K562 (cell line): ENCODE measurements around the gene CNBD2. TPM values are rescaled to one million over a fixed set of nuclear protein-coding genes. Genes with fewer than 3 reads are reported as not detected.

Experiments
- ATAC-seq: fragments of 200-7000 bp; cut with Tn5 transposase; 3 replicates; pipeline ENCODE4 v1.9.1; 2020; ENCODE audit warnings: moderate library complexity
- BruUV-seq: library from RNA; stranded (reverse); fragments of 400-500 nt; replicated peaks from 2 replicates; lab custom pipeline; 2021; lab: Mats Ljungman, UMichigan
- CTCF ChIA-PET: fragments of 300-600 bp; formaldehyde crosslinking; extraction: SDS; loops from one replicate; lab custom pipeline; 2021; ENCODE audit warnings: low intra/inter-chr PET ratio; lab: Yijun Ruan, JAX
- POLR2A ChIA-PET: fragments of 300-600, 350-650 bp; sonication (Branson Sonifier 250); formaldehyde crosslinking; extraction: SDS; loops from one replicate; lab custom pipeline; 2021; ENCODE audit warnings: antibody characterized with exemption, inconsistent platforms; lab: Yijun Ruan, JAX
- DNase-seq, 4 experiments: peaks; one replicate each; pipeline versions ENCODE4 v3.0.0 to v3.0.0-alpha.2; 2011 to 2018; ENCODE audit warnings: low spot score in 3 of 4, mixed read lengths in 3 of 4; ENCODE audit errors: extremely low read depth in 1 of 4
- FAIRE-seq: peaks from 2 replicates; lab custom pipeline; 2011; peaks lifted over from hg19 to GRCh38; lab: Jason Lieb, UNC
- H2AFZ ChIP-seq: 2 replicates; pipeline ENCODE4 v1.6.0; 2011; ENCODE audit warnings: low read depth, low read length, control low read depth, inconsistent platforms
- H3K27ac ChIP-seq: fragments of 200-600 bp; 3 replicates; pipeline ENCODE4 v1.8.0; 2011; ENCODE audit warnings: low read depth, mild to moderate bottlenecking, control low read depth, inconsistent platforms, low read length, moderate library complexity, mixed read lengths; ENCODE audit errors: extremely low read depth
- H3K27me3 ChIP-seq, 2 experiments: fragments of 300-600 bp in 1 of 2; 2 replicates in 1 of 2; 3 replicates in 1 of 2; pipeline versions ENCODE4 v1.6.0 to v1.8.0; 2011; ENCODE audit warnings: inconsistent platforms in 2 of 2, low read length in 2 of 2, mild to moderate bottlenecking in 1 of 2, mixed read lengths in 1 of 2, moderate library complexity in 1 of 2; ENCODE audit not compliant: control insufficient read depth in 2 of 2, insufficient read depth in 2 of 2
- H3K36me3 ChIP-seq: fragments of 300-600 bp; 3 replicates; pipeline ENCODE4 v1.8.0; 2011; ENCODE audit warnings: mild to moderate bottlenecking, low read length, inconsistent platforms; ENCODE audit not compliant: control insufficient read depth, insufficient read depth
- H3K4me1 ChIP-seq, 2 experiments: fragments of 200-600 bp in 1 of 2; replicated peaks in 1 of 2; 2 replicates in 1 of 2; 3 replicates in 1 of 2; pipeline versions ENCODE4 v1.5.1 to v1.8.0; 2011; ENCODE audit warnings: inconsistent platforms in 2 of 2, low read length in 2 of 2, mild to moderate bottlenecking in 1 of 2, mixed read lengths in 1 of 2, moderate library complexity in 1 of 2; ENCODE audit not compliant: control insufficient read depth in 2 of 2, insufficient read depth in 2 of 2
- H3K4me2 ChIP-seq: 2 replicates; pipeline ENCODE4 v1.6.1; 2011; ENCODE audit warnings: low read length, control low read depth, inconsistent platforms, mixed read lengths; ENCODE audit not compliant: insufficient read depth
- H3K4me3 ChIP-seq: fragments of 200-600 bp; sonication (generic), shearing (Covaris generic); 2 replicates; pipeline ENCODE4 v1.5.1; 2016; ENCODE audit warnings: control low read depth, inconsistent platforms
- H3K79me2 ChIP-seq: fragments of 200-600 bp; 3 replicates; pipeline ENCODE4 v1.8.0; 2011; ENCODE audit warnings: low read length, inconsistent platforms; ENCODE audit not compliant: control insufficient read depth, insufficient read depth
- H3K9ac ChIP-seq, 2 experiments: 2 replicates each; pipeline versions ENCODE4 v1.6.0 to v1.6.1; 2011; ENCODE audit warnings: low read depth in 2 of 2, low read length in 2 of 2, control low read depth in 1 of 2, inconsistent platforms in 1 of 2, mild to moderate bottlenecking in 1 of 2, mixed read lengths in 1 of 2; ENCODE audit not compliant: insufficient read depth in 1 of 2
- H3K9me1 ChIP-seq: one replicate; pipeline ENCODE4 v1.6.0; 2011; ENCODE audit warnings: inconsistent platforms, mild to moderate bottlenecking, low read length, moderate library complexity; ENCODE audit not compliant: control insufficient read depth, insufficient read depth
- H3K9me3 ChIP-seq: replicated peaks from 2 replicates; pipeline ENCODE4 v1.5.1; 2011; ENCODE audit warnings: low read depth, low read length, inconsistent platforms; ENCODE audit not compliant: control insufficient read depth, insufficient read depth
- H4K20me1 ChIP-seq: replicated peaks from 2 replicates; pipeline ENCODE4 v1.6.1; 2011; ENCODE audit warnings: low read length, inconsistent platforms, mixed read lengths; ENCODE audit not compliant: control insufficient read depth, insufficient read depth
- MTA1 ChIP-seq: fragments of 450-650 bp; IDR thresholded peaks from 2 replicates; pipeline ENCODE4 v1.6.1; 2017; ENCODE audit warnings: borderline replicate concordance
- RBM25 ChIP-seq: fragments of 200-400 bp; formaldehyde crosslinking; IDR thresholded peaks from 2 replicates; pipeline ENCODE4 v1.6.1; 2018; ENCODE audit warnings: low read length, low read depth, moderate library complexity; ENCODE audit not compliant: severe bottlenecking
- ZNF282 ChIP-seq: sonication (generic); formaldehyde crosslinking; IDR thresholded peaks from 2 replicates; pipeline ENCODE4 v1.8.1; 2023; ENCODE audit warnings: missing genetic modification reagents
- ZNF311 ChIP-seq: fragments of 250-450 bp; sonication (Bioruptor Pico); IDR thresholded peaks from 2 replicates; pipeline ENCODE4 v1.4.0; 2020; ENCODE audit warnings: mild to moderate bottlenecking, moderate library complexity
- WGBS: fragments of 100-300 bp; shearing (Covaris generic); methylation state at CpG from one replicate; pipeline ENCODE4 v1.1.6; 2016; ENCODE audit warnings: low coverage, mixed read lengths; ENCODE audit not compliant: insufficient coverage; ENCODE audit errors: missing lambda C conversion rate; 5-methylcytosine and 5-hydroxymethylcytosine counted together
- in situ Hi-C: fragments of 300-500 bp; cut with MboI; formaldehyde crosslinking; loops from 4 replicates; pipeline ENCODE4 v1.15.0; 2018; ENCODE audit warnings: inconsistent platforms, mixed read lengths
- intact Hi-C: fragments of 100-400 bp; cut with micrococcal nuclease; formaldehyde crosslinking; loops from 2 replicates; pipeline ENCODE4 v1.14.2; 2022
- polyA plus RNA-seq, 8 experiments: library from polyadenylated mRNA; depleted of rRNA in 4 of 8; stranded (reverse) in 5 of 8; unstranded in 3 of 8; fragments of >200 nt; fragmentation: Nextera tagmentation in 2 of 8; fragmentation: Illumina TruSeq in 1 of 8; extraction: Ambion mirVana in 2 of 8; extraction: Trizol in 1 of 8; gene quantifications; 2 replicates each; pipeline versions ENCODE4 v1.2.1 to v1.2.3, GENCODE V29; 2011 to 2014; ENCODE audit warnings: inconsistent platforms in 1 of 8, missing spikeins in 1 of 8
- total RNA-seq, 7 experiments: library from RNA; depleted of rRNA in 6 of 7; stranded (reverse); fragments of >200 nt in 6 of 7; fragmentation: Illumina TruSeq in 2 of 7; extraction: Trizol in 2 of 7; gene quantifications; 2 replicates each; pipeline versions ENCODE4 v1.2.1 to v1.2.3, GENCODE V29; 2011 to 2021; ENCODE audit warnings: low replicate concordance in 1 of 7
- TF ChIP-seq, protein P1 (sequence below): fragments of 250-450 bp; sonication (Bioruptor Pico); IDR thresholded peaks from 2 replicates; pipeline ENCODE4 v1.8.0; 2022; ENCODE audit warnings: inconsistent platforms
- TF ChIP-seq, protein P2 (sequence below): sonication (generic); formaldehyde crosslinking; IDR thresholded peaks from 2 replicates; pipeline ENCODE4 v1.8.0; 2022; ENCODE audit warnings: mild to moderate bottlenecking, missing genetic modification reagents
- TF ChIP-seq, protein P3 (sequence below): fragments of 250-450 bp; sonication (Bioruptor Pico); IDR thresholded peaks from 2 replicates; pipeline ENCODE4 v1.8.0; 2021; ENCODE audit warnings: mild to moderate bottlenecking, moderate library complexity

Gene CNBD2
- total and polyA plus RNA-seq, 9 of the 15 experiments (the other 6 are each of a cell fraction or from before 2014, with no cell fraction given): 3.2 to 17.5 (median 5.3) TPM

DNA sequence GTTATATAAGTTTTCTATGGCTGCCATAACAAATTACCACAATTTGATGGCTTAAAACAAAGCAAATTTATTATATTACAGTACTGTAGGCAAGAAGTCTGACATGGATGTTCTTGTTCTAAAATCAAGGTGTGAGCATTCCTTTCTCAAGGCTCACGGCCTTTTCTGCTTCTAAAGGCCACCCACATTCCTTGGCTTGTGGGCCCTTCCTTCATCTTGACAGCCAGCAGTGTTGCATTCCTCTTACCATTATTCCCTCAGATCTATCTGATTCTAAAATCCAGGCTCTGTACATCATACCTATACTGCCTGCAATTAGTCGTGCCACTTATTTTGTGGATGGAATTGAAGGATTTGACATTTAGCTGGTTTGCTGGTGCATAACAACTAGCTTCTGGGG, 3.6 kb downstream of the CNBD2 start:
- H3K9ac ChIP-seq: no peak overlapping the region
- no peak overlapping the region for H2AFZ ChIP-seq
- no peaks in the 10 kb centered on the region for H3K79me2 ChIP-seq
- H3K27me3 ChIP-seq: no peaks in the 10 kb centered on the region
- TF ChIP-seq RBM25: peak; percentile 29
- no peak for TF ChIP-seq MTA1
- TF ChIP-seq, protein P1, sequence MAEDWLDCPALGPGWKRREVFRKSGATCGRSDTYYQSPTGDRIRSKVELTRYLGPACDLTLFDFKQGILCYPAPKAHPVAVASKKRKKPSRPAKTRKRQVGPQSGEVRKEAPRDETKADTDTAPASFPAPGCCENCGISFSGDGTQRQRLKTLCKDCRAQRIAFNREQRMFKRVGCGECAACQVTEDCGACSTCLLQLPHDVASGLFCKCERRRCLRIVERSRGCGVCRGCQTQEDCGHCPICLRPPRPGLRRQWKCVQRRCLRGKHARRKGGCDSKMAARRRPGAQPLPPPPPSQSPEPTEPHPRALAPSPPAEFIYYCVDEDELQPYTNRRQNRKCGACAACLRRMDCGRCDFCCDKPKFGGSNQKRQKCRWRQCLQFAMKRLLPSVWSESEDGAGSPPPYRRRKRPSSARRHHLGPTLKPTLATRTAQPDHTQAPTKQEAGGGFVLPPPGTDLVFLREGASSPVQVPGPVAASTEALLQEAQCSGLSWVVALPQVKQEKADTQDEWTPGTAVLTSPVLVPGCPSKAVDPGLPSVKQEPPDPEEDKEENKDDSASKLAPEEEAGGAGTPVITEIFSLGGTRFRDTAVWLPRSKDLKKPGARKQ: no peak
- H3K36me3 ChIP-seq: no peaks in the 10 kb centered on the region
- DNase-seq: no peak
- no peaks in the 10 kb centered on the region for H3K9me1 ChIP-seq
- H3K9me3 ChIP-seq: no peaks in the 10 kb centered on the region; the same call in 1 of the 2 replicates
- no peaks in the 10 kb centered on the region for H4K20me1 ChIP-seq
- ATAC-seq: no peak
- no peak overlapping the region for H3K27ac ChIP-seq
- H3K4me3 ChIP-seq: no peak overlapping the region
- intact Hi-C loops: no loop called here
- H3K4me1 ChIP-seq: peaks cover 0 to 11% of the 10 kb centered on the region in 2 experiments; a peak in 3 of 5 replicates
- no peak overlapping the region for H3K4me2 ChIP-seq
- CTCF ChIA-PET: no interaction called here
- WGBS: 18% methylated on average over 2 of the region's 2 CpGs
- POLR2A ChIA-PET: interaction anchor here (1.6 kb wide), 1 partner anchor 9 kb away, joined by 3 read pairs; no protein-coding TSS in a partner anchor
- BruUV-seq: no TSS peak
- in situ Hi-C loops: no loop called here
- no peak for FAIRE-seq

DNA sequence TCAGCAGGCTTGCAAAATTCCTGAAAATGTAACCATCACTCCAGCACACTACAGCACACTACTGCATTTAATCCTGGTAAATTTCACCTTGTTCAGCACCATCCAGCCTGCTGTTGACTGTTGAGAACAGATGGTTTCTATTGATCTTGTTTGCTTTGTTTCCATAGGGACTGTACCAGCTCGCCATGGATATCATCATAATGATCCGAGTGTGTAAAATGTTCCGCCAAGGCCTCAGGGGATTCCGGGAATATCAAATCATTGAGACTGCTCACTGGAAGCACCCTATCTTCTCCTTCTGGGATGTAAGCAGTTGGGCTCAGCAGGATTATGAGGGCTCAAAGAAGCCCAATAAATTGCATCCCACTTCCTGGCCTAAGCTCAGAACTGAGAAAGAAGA, 4.1 kb downstream of the CNBD2 start:
- H4K20me1 ChIP-seq: no peaks in the 10 kb centered on the region
- no peak overlapping the region for H3K27ac ChIP-seq
- H2AFZ ChIP-seq: no peak overlapping the region
- intact Hi-C loops: no loop called here
- ATAC-seq (no peak), FAIRE-seq (no peak), DNase-seq (no peak)
- POLR2A ChIA-PET: interaction anchor here (1.6 kb wide), 1 partner anchor 9 kb away, joined by 3 read pairs; no protein-coding TSS in a partner anchor
- peaks cover 0 to 13% of the 10 kb centered on the region in 2 experiments; a peak in 3 of 5 replicates for H3K4me1 ChIP-seq
- no peaks in the 10 kb centered on the region for H3K9me1 ChIP-seq
- no peaks in the 10 kb centered on the region for H3K27me3 ChIP-seq
- H3K4me2 ChIP-seq: no peak overlapping the region
- in situ Hi-C loops: no loop called here
- H3K4me3 ChIP-seq: no peak overlapping the region
- no TSS peak for BruUV-seq
- 43% methylated on average over 4 of the region's 4 CpGs for WGBS
- H3K36me3 ChIP-seq: no peaks in the 10 kb centered on the region
- no peak overlapping the region for H3K9ac ChIP-seq
- H3K9me3 ChIP-seq: no peaks in the 10 kb centered on the region; the same call in 1 of the 2 replicates
- CTCF ChIA-PET: no interaction called here
- no peaks in the 10 kb centered on the region for H3K79me2 ChIP-seq
- TF ChIP-seq ZNF311 (CRISPR knock-in tag) (no peak), ZNF282 (CRISPR knock-in tag) (no peak)
- TF ChIP-seq, protein P2, sequence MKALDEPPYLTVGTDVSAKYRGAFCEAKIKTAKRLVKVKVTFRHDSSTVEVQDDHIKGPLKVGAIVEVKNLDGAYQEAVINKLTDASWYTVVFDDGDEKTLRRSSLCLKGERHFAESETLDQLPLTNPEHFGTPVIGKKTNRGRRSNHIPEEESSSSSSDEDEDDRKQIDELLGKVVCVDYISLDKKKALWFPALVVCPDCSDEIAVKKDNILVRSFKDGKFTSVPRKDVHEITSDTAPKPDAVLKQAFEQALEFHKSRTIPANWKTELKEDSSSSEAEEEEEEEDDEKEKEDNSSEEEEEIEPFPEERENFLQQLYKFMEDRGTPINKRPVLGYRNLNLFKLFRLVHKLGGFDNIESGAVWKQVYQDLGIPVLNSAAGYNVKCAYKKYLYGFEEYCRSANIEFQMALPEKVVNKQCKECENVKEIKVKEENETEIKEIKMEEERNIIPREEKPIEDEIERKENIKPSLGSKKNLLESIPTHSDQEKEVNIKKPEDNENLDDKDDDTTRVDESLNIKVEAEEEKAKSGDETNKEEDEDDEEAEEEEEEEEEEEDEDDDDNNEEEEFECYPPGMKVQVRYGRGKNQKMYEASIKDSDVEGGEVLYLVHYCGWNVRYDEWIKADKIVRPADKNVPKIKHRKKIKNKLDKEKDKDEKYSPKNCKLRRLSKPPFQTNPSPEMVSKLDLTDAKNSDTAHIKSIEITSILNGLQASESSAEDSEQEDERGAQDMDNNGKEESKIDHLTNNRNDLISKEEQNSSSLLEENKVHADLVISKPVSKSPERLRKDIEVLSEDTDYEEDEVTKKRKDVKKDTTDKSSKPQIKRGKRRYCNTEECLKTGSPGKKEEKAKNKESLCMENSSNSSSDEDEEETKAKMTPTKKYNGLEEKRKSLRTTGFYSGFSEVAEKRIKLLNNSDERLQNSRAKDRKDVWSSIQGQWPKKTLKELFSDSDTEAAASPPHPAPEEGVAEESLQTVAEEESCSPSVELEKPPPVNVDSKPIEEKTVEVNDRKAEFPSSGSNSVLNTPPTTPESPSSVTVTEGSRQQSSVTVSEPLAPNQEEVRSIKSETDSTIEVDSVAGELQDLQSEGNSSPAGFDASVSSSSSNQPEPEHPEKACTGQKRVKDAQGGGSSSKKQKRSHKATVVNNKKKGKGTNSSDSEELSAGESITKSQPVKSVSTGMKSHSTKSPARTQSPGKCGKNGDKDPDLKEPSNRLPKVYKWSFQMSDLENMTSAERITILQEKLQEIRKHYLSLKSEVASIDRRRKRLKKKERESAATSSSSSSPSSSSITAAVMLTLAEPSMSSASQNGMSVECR (CRISPR knock-in tag): no peak
- TF ChIP-seq, protein P3, sequence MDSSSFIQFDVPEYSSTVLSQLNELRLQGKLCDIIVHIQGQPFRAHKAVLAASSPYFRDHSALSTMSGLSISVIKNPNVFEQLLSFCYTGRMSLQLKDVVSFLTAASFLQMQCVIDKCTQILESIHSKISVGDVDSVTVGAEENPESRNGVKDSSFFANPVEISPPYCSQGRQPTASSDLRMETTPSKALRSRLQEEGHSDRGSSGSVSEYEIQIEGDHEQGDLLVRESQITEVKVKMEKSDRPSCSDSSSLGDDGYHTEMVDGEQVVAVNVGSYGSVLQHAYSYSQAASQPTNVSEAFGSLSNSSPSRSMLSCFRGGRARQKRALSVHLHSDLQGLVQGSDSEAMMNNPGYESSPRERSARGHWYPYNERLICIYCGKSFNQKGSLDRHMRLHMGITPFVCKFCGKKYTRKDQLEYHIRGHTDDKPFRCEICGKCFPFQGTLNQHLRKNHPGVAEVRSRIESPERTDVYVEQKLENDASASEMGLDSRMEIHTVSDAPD (CRISPR knock-in tag): no peak
